Measurements from ENCODE around the gene CTRB1. TPM values are rescaled to one million over a fixed set of nuclear protein-coding genes. Genes with fewer than 3 reads are reported as not detected.

Gene CTRB1
- total RNA-seq, 1 experiment from 2014 or later, result not detected

GRCh38 chr16:75195811-75196790, 22.7 kb upstream of the CTRB1 start:
- H3K4me3 Mint-ChIP-seq (ENCODE audit: unreplicated experiment), result no peak overlapping the region
- intact Hi-C loops (cut with micrococcal nuclease), result no loop called here
- DNase-seq (ENCODE audit: unreplicated experiment), result no peak
- peaks cover 23% of the 10 kb centered on the region for H3K27me3 Mint-ChIP-seq (ENCODE audit: insufficient read depth, unreplicated experiment)
- H3K9me3 Mint-ChIP-seq (ENCODE audit: unreplicated experiment), result no peaks in the 10 kb centered on the region
- H3K4me1 Mint-ChIP-seq (ENCODE audit: insufficient read depth, unreplicated experiment), result peaks cover 8% of the 10 kb centered on the region
- no peaks in the 10 kb centered on the region for H3K36me3 Mint-ChIP-seq (ENCODE audit: insufficient read depth, unreplicated experiment)
- no peak for TF ChIP-seq CTCF (IDR thresholded peaks at IDR 0.05; ENCODE audit: unreplicated experiment)
- CTCF ChIA-PET, result interaction anchor here (0.5 to 6.2 kb wide), 4 partner anchors 38 to 319 kb away, joined by 3 to 117 read pairs (median 8); no protein-coding TSS in a partner anchor
- no TSS peak for BruUV-seq (replicated peaks)
- H3K27ac Mint-ChIP-seq (ENCODE audit: low read depth, unreplicated experiment), result no peak overlapping the region
- POLR2A ChIA-PET, result no interaction called here

GRCh38 chr16:75196836-75197235, 22.0 kb upstream of the CTRB1 start:
- no peaks in the 10 kb centered on the region for H3K36me3 Mint-ChIP-seq (ENCODE audit: insufficient read depth, unreplicated experiment)
- H3K4me1 Mint-ChIP-seq (ENCODE audit: insufficient read depth, unreplicated experiment), result peaks cover 8% of the 10 kb centered on the region

GRCh38 chr16:75197522-75198134, 21.2 kb upstream of the CTRB1 start:
- Mint-ChIP-seq H3K27ac (ENCODE audit: low read depth, unreplicated experiment) (no peak overlapping the region), H3K4me1 (ENCODE audit: insufficient read depth, unreplicated experiment) (peaks cover 4% of the 10 kb centered on the region), H3K4me3 (ENCODE audit: unreplicated experiment) (no peak overlapping the region), H3K36me3 (ENCODE audit: insufficient read depth, unreplicated experiment) (no peaks in the 10 kb centered on the region), H3K27me3 (ENCODE audit: insufficient read depth, unreplicated experiment) (peaks cover 23% of the 10 kb centered on the region), H3K9me3 (ENCODE audit: unreplicated experiment) (no peaks in the 10 kb centered on the region)
- BruUV-seq (replicated peaks), result no TSS peak
- intact Hi-C loops (cut with micrococcal nuclease), result no loop called here
- DNase-seq (ENCODE audit: unreplicated experiment), result no peak
- TF ChIP-seq CTCF (IDR thresholded peaks at IDR 0.05; ENCODE audit: unreplicated experiment), result no peak
- CTCF ChIA-PET, result interaction anchor here (0.6 to 6.2 kb wide), 15 partner anchors 36 to 425 kb away, joined by 3 to 117 read pairs (median 9); partner anchors contain the start of gene TMEM170A
- POLR2A ChIA-PET, result interaction anchor here (2.2 kb wide), 1 partner anchor 53 kb away, joined by 7 read pairs; no protein-coding TSS in a partner anchor

More at GRCh38 chr16:75196836-75197235, 22.0 kb upstream of the CTRB1 start:
- POLR2A ChIA-PET, result no interaction called here
- no peak for DNase-seq (ENCODE audit: unreplicated experiment)
- CTCF ChIA-PET, result interaction anchor here (0.6 to 6.2 kb wide), 6 partner anchors 37 to 426 kb away, joined by 3 to 117 read pairs (median 8); no protein-coding TSS in a partner anchor
- H3K9me3 Mint-ChIP-seq (ENCODE audit: unreplicated experiment), result no peaks in the 10 kb centered on the region
- no TSS peak for BruUV-seq (replicated peaks)
- peaks cover 23% of the 10 kb centered on the region for H3K27me3 Mint-ChIP-seq (ENCODE audit: insufficient read depth, unreplicated experiment)
- H3K27ac Mint-ChIP-seq (ENCODE audit: low read depth, unreplicated experiment), result no peak overlapping the region
- no peak overlapping the region for H3K4me3 Mint-ChIP-seq (ENCODE audit: unreplicated experiment)
- intact Hi-C loops (cut with micrococcal nuclease), result no loop called here
- TF ChIP-seq CTCF (IDR thresholded peaks at IDR 0.05; ENCODE audit: unreplicated experiment), result no peak

GRCh38 chr16:75198135-75198600, 20.6 kb upstream of the CTRB1 start:
- Mint-ChIP-seq H3K4me3 (ENCODE audit: unreplicated experiment) (no peak overlapping the region), H3K27me3 (ENCODE audit: insufficient read depth, unreplicated experiment) (peaks cover 23% of the 10 kb centered on the region), H3K9me3 (ENCODE audit: unreplicated experiment) (no peaks in the 10 kb centered on the region), H3K4me1 (ENCODE audit: insufficient read depth, unreplicated experiment) (no peaks in the 10 kb centered on the region), H3K36me3 (ENCODE audit: insufficient read depth, unreplicated experiment) (no peaks in the 10 kb centered on the region), H3K27ac (ENCODE audit: low read depth, unreplicated experiment) (no peak overlapping the region)
- CTCF ChIA-PET, result interaction anchor here (0.6 to 6.2 kb wide), 19 partner anchors 18 to 568 kb away, joined by 3 to 117 read pairs (median 9); partner anchors contain the start of gene TMEM170A
- no TSS peak for BruUV-seq (replicated peaks)
- POLR2A ChIA-PET, result interaction anchor here (2.2 kb wide), 1 partner anchor 52 kb away, joined by 7 read pairs; no protein-coding TSS in a partner anchor
- no peak for DNase-seq (ENCODE audit: unreplicated experiment)
- TF ChIP-seq CTCF (IDR thresholded peaks at IDR 0.05; ENCODE audit: unreplicated experiment), result no peak
- intact Hi-C loops (cut with micrococcal nuclease), result no loop called here
